ENCODE results near the gene TUBG2.

- no peak for TF ChIP-seq EZH2 (IDR thresholded peaks at IDR 0.05)
- TF ChIP-seq POLR2AphosphoS5 (IDR thresholded peaks at IDR 0.05; ENCODE audit: borderline replicate concordance, low read depth, low read length): no peak
Measured at GRCh38 chr17:42675348-42675964, 16.4 kb downstream of the TUBG2 start.

Measured in SK-N-MC (cell line).